ENCODE results near the gene CNOT11.

The CNOT11 gene

GRCh38 chr2:101300164-101300563 lies 47.5 kb downstream of the CNOT11 start:
- no peak overlapping the region for H3K27ac ChIP-seq
- TF ChIP-seq, protein P1, sequence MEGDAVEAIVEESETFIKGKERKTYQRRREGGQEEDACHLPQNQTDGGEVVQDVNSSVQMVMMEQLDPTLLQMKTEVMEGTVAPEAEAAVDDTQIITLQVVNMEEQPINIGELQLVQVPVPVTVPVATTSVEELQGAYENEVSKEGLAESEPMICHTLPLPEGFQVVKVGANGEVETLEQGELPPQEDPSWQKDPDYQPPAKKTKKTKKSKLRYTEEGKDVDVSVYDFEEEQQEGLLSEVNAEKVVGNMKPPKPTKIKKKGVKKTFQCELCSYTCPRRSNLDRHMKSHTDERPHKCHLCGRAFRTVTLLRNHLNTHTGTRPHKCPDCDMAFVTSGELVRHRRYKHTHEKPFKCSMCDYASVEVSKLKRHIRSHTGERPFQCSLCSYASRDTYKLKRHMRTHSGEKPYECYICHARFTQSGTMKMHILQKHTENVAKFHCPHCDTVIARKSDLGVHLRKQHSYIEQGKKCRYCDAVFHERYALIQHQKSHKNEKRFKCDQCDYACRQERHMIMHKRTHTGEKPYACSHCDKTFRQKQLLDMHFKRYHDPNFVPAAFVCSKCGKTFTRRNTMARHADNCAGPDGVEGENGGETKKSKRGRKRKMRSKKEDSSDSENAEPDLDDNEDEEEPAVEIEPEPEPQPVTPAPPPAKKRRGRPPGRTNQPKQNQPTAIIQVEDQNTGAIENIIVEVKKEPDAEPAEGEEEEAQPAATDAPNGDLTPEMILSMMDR (conservative IDR thresholded peaks at IDR 0.05), result no peak
- TF ChIP-seq ZFX (IDR thresholded peaks at IDR 0.05), result no peak

- TF ChIP-seq, protein P1 (conservative IDR thresholded peaks at IDR 0.05), result no peak
- no peak for TF ChIP-seq ZFX (IDR thresholded peaks at IDR 0.05)
- H3K27ac ChIP-seq, result no peak overlapping the region
Measured at GRCh38 chr2:101300836-101301235, 48.1 kb downstream of the CNOT11 start.

- no peak overlapping the region for H3K27ac ChIP-seq
- TF ChIP-seq, protein P1 (conservative IDR thresholded peaks at IDR 0.05), result no peak
- no peak for TF ChIP-seq ZFX (IDR thresholded peaks at IDR 0.05)
Measured at GRCh38 chr2:101302016-101302415, 49.3 kb downstream of the CNOT11 start.

GRCh38 chr2:101303688-101304087 lies 51.0 kb downstream of the CNOT11 start:
- TF ChIP-seq, protein P1 (conservative IDR thresholded peaks at IDR 0.05), result no peak
- no peak for TF ChIP-seq ZFX (IDR thresholded peaks at IDR 0.05)
- no peak overlapping the region for H3K27ac ChIP-seq

DNA sequence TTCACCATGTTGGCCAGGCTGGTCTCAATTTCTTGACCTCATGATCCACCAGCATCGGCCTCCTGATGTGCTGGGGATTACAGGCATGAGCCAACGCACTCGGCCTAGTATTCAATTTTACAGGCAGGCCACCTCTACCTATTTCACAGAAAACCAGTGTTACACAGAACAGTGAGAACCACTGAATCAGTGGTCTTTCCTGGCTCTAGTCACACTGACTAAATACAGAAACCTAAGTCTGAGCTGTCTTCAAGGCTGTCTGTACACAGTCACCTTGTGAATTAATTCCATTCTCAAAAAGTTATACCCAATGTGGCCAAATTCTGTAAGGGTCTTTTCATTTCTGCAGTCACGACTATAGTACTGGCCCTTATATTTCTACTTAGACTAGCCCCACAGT lies 52.3 kb downstream of the CNOT11 start:
- H3K27ac ChIP-seq, result no peak overlapping the region
- TF ChIP-seq, protein P1 (conservative IDR thresholded peaks at IDR 0.05), result no peak
- TF ChIP-seq ZFX (IDR thresholded peaks at IDR 0.05), result no peak

DNA sequence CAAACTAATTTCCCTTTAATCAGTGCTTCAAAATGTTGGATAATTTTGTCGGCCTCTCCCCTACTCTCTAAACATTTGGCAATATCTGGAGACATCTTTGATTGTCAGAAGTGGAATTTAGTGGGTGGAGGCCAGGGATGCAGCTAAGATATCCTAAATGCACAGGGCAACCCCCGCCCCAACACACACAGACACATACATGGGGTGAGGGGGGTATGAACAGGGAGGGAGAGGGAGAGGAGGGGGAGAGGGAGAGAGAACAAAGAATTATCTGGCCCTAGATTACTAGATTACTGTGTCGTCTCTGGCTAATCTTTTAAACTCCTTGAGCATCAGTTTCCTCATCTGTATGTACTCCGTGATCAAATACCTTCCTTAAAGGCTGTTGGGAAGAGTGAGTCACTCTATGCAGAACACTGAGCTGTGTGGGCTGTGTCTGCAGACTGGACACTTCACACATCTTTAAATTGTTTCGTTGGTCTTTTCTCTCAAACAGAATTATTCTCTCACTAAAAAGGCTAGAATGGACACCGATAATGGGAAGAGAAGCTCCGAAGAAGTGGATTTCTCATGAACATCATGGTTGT lies 52.9 kb downstream of the CNOT11 start:
- TF ChIP-seq ZFX (IDR thresholded peaks at IDR 0.05), result no peak
- TF ChIP-seq, protein P1 (conservative IDR thresholded peaks at IDR 0.05), result no peak
- H3K27ac ChIP-seq, result no peak overlapping the region

DNA sequence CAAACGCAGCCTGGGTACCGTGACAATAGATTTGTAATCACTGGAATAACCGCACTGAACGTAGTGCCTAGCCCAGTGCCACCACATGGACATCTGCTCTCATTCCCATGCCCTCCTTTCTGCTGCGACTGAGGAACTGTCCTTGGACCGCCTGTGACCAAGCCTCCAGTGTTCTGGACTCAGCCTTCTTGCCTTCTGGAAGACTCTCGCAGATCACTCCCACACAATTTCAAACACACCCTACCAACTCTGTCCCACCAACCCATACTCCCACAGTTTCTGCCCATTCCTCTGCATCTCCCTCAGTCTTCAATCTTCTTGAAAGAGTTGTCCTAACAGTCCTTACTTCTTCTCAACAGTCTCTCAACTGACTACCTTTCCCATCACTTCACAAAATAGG lies 53.7 kb downstream of the CNOT11 start:
- no peak for TF ChIP-seq ZFX (IDR thresholded peaks at IDR 0.05)
- TF ChIP-seq, protein P1 (conservative IDR thresholded peaks at IDR 0.05), result no peak
- H3K27ac ChIP-seq, result no peak overlapping the region
